Adrenal gland (tissue), 5 donors: ENCODE data around the gene TMEM8B.

Experiments
- CTCF ChIP-seq, 6 experiments: fragments of 450-650 bp in 4 of 6; fragments of 200-600 bp in 2 of 6; sonication (generic) in 1 of 6; IDR thresholded peaks; 1 replicate in 5 of 6; 2 replicates in 1 of 6; pipeline versions ENCODE4 v1.5.1 to v1.8.0; 2016 to 2021; ENCODE audit warnings: antibody characterized with exemption in 6 of 6, mild to moderate bottlenecking in 2 of 6, moderate library complexity in 1 of 6
- POLR2A ChIP-seq, 2 donors: fragments of 450-650 bp; IDR thresholded peaks; one replicate each; pipeline ENCODE4 v1.6.1; 2017; ENCODE audit warnings: antibody characterized with exemption in 2 of 2, mild to moderate bottlenecking in 2 of 2, moderate library complexity in 1 of 2
- donor health status: DM: no; HTN: no; CAD: no.

- TF ChIP-seq CTCF (IDR thresholded peaks at IDR 0.05) (no peak), POLR2A (IDR thresholded peaks at IDR 0.05) (no peak)
Measured at GRCh38 chr9:35912791-35913400, 83.9 kb downstream of the TMEM8B start.
